ENCODE data around the gene TSPAN11.

The TSPAN11 gene

GRCh38 chr12:31000751-31001150 is 74.2 kb downstream of the TSPAN11 start:
- no peak overlapping the region for H3K4me2 ChIP-seq (ENCODE audit: low read length)
- H3K9ac ChIP-seq (ENCODE audit: low read length) = no peak overlapping the region
- H3K9me2 ChIP-seq (ENCODE audit: low read depth, low read length) = no peaks in the 10 kb centered on the region
- H3K27me3 ChIP-seq (ENCODE audit: insufficient read depth, low read length) = 0 out of 2 replicates have a peak, but pooled peaks cover 5% of the 10 kb centered on the region
- H2AFZ ChIP-seq (ENCODE audit: low read length) = no peak overlapping the region
- H3F3A ChIP-seq (ENCODE audit: insufficient read depth, low read length) = no peaks in the 10 kb centered on the region
- no peak overlapping the region for H3K27ac ChIP-seq (ENCODE audit: low read depth, low read length, poor library complexity, severe bottlenecking)
- no peak for TF ChIP-seq CTCF (IDR thresholded peaks at IDR 0.05; ENCODE audit: low read length)
- no peak for TF ChIP-seq EZH2 (IDR thresholded peaks at IDR 0.05; ENCODE audit: borderline replicate concordance, low read length)
- no peaks in the 10 kb centered on the region for H4K20me1 ChIP-seq (ENCODE audit: insufficient read depth, low read length)
- H3K9me3 ChIP-seq (ENCODE audit: low read length) = no peaks in the 10 kb centered on the region
- no peaks in the 10 kb centered on the region for H3K4me1 ChIP-seq (ENCODE audit: insufficient read depth, low read length, severe bottlenecking)
- H3K36me3 ChIP-seq (ENCODE audit: insufficient read depth, low read length) = no peaks in the 10 kb centered on the region
- H3K4me3 ChIP-seq (ENCODE audit: low read depth, low read length, poor library complexity, severe bottlenecking) = no peak overlapping the region
- no peaks in the 10 kb centered on the region for H3K79me2 ChIP-seq (ENCODE audit: insufficient read depth, low read length)

- TF ChIP-seq EZH2 (IDR thresholded peaks at IDR 0.05; ENCODE audit: borderline replicate concordance, low read length) = no peak
- no peak for TF ChIP-seq CTCF (IDR thresholded peaks at IDR 0.05; ENCODE audit: low read length)
- H3K27ac ChIP-seq (ENCODE audit: low read depth, low read length, poor library complexity, severe bottlenecking) = no peak overlapping the region
- H3K9me3 ChIP-seq (ENCODE audit: low read length) = no peaks in the 10 kb centered on the region
- no peak overlapping the region for H3K4me2 ChIP-seq (ENCODE audit: low read length)
- no peaks in the 10 kb centered on the region for H4K20me1 ChIP-seq (ENCODE audit: insufficient read depth, low read length)
- no peak overlapping the region for H3K4me3 ChIP-seq (ENCODE audit: low read depth, low read length, poor library complexity, severe bottlenecking)
- H3K79me2 ChIP-seq (ENCODE audit: insufficient read depth, low read length) = no peaks in the 10 kb centered on the region
- no peaks in the 10 kb centered on the region for H3K36me3 ChIP-seq (ENCODE audit: insufficient read depth, low read length)
- no peak overlapping the region for H2AFZ ChIP-seq (ENCODE audit: low read length)
- H3K27me3 ChIP-seq (ENCODE audit: insufficient read depth, low read length) = 0 out of 2 replicates have a peak, but pooled peaks cover 5% of the 10 kb centered on the region
- no peak overlapping the region for H3K9ac ChIP-seq (ENCODE audit: low read length)
- no peaks in the 10 kb centered on the region for H3F3A ChIP-seq (ENCODE audit: insufficient read depth, low read length)
- no peaks in the 10 kb centered on the region for H3K4me1 ChIP-seq (ENCODE audit: insufficient read depth, low read length, severe bottlenecking)
- no peaks in the 10 kb centered on the region for H3K9me2 ChIP-seq (ENCODE audit: low read depth, low read length)
Observed at GRCh38 chr12:31001581-31002360, 75.2 kb downstream of the TSPAN11 start.

- Histone ChIP-seq H3K4me1 (ENCODE audit: insufficient read depth, low read length, severe bottlenecking) (no peaks in the 10 kb centered on the region), H3F3A (ENCODE audit: insufficient read depth, low read length) (no peaks in the 10 kb centered on the region), H3K9ac (ENCODE audit: low read length) (no peak overlapping the region), H3K9me2 (ENCODE audit: low read depth, low read length) (no peaks in the 10 kb centered on the region), H3K79me2 (ENCODE audit: insufficient read depth, low read length) (no peaks in the 10 kb centered on the region), H3K4me2 (ENCODE audit: low read length) (no peak overlapping the region), H3K27me3 (ENCODE audit: insufficient read depth, low read length) (0 out of 2 replicates have a peak, but pooled peaks cover 5% of the 10 kb centered on the region), H3K4me3 (ENCODE audit: low read depth, low read length, poor library complexity, severe bottlenecking) (no peak overlapping the region), H2AFZ (ENCODE audit: low read length) (no peak overlapping the region), H3K27ac (ENCODE audit: low read depth, low read length, poor library complexity, severe bottlenecking) (no peak overlapping the region), H3K36me3 (ENCODE audit: insufficient read depth, low read length) (no peaks in the 10 kb centered on the region), H3K9me3 (ENCODE audit: low read length) (no peaks in the 10 kb centered on the region), H4K20me1 (ENCODE audit: insufficient read depth, low read length) (no peaks in the 10 kb centered on the region)
- no peak for TF ChIP-seq EZH2 (IDR thresholded peaks at IDR 0.05; ENCODE audit: borderline replicate concordance, low read length)
- TF ChIP-seq CTCF (IDR thresholded peaks at IDR 0.05; ENCODE audit: low read length) = no peak
Observed at GRCh38 chr12:31002361-31002725, 75.8 kb downstream of the TSPAN11 start.

Data from OCI-LY1 (cell line).